GM13977 (cell line): ENCODE results near the gene MGLL.

ENCODE experiments used
- DNase-seq: peaks from one replicate; pipeline ENCODE4 v3.0.0; 2012; ENCODE audit warnings: low spot score
- in situ Hi-C: fragments of 300-500 bp; cut with MboI; formaldehyde crosslinking; loops from one replicate; pipeline ENCODE4 v1.12.0; 2022; ENCODE audit warnings: low sequenced_read_pairs, low pct_unique_long_range_greater_than_20kb, mixed read lengths, inconsistent platforms; ENCODE audit not compliant: unreplicated experiment
- TF ChIP-seq, protein P1 (sequence below): IDR thresholded peaks from 2 replicates; pipeline ENCODE4 v1.5.1; 2012; ENCODE audit warnings: mild to moderate bottlenecking, control low read depth; ENCODE audit not compliant: insufficient read depth; ENCODE audit errors: extremely low read depth, missing control alignments

Gene MGLL

GRCh38 chr3:127817406-127817841 is 4.9 kb downstream of the MGLL start:
- TF ChIP-seq, protein P1, sequence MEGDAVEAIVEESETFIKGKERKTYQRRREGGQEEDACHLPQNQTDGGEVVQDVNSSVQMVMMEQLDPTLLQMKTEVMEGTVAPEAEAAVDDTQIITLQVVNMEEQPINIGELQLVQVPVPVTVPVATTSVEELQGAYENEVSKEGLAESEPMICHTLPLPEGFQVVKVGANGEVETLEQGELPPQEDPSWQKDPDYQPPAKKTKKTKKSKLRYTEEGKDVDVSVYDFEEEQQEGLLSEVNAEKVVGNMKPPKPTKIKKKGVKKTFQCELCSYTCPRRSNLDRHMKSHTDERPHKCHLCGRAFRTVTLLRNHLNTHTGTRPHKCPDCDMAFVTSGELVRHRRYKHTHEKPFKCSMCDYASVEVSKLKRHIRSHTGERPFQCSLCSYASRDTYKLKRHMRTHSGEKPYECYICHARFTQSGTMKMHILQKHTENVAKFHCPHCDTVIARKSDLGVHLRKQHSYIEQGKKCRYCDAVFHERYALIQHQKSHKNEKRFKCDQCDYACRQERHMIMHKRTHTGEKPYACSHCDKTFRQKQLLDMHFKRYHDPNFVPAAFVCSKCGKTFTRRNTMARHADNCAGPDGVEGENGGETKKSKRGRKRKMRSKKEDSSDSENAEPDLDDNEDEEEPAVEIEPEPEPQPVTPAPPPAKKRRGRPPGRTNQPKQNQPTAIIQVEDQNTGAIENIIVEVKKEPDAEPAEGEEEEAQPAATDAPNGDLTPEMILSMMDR, result no peak
- in situ Hi-C loops, result no loop called here
- no peak for DNase-seq

DNA sequence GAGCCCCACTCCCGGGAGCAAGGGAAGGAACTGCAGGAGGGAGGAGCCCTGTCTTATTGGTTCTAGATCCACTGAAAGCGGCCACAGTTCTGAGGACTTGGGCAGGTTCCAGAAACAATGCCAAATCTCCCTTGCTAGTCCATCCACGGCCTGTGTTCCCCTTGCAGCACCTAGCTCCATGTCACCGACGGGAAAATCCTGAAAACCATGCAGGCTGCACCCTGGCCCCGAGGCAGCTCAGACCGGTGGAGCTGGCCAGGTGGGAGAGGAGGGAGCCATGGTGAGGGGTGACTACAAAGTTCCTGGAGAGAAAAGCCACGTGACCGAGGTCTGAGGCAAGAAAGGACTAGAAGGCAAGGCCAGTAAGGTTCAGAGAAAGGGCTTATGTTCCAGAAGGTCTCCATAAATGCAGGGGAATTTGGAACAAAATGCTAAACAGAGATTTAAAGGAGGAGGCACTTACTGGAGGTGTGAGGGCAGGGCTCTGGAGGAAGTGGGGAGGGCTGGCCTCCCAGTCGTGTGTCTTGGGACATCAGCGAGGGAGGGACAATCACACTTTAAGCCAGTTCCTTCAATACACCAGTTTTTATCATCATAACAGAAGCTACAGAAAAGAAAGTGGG is 5.4 kb downstream of the MGLL start:
- DNase-seq, result no peak
- TF ChIP-seq, protein P1, result no peak
- in situ Hi-C loops, result no loop called here

DNA sequence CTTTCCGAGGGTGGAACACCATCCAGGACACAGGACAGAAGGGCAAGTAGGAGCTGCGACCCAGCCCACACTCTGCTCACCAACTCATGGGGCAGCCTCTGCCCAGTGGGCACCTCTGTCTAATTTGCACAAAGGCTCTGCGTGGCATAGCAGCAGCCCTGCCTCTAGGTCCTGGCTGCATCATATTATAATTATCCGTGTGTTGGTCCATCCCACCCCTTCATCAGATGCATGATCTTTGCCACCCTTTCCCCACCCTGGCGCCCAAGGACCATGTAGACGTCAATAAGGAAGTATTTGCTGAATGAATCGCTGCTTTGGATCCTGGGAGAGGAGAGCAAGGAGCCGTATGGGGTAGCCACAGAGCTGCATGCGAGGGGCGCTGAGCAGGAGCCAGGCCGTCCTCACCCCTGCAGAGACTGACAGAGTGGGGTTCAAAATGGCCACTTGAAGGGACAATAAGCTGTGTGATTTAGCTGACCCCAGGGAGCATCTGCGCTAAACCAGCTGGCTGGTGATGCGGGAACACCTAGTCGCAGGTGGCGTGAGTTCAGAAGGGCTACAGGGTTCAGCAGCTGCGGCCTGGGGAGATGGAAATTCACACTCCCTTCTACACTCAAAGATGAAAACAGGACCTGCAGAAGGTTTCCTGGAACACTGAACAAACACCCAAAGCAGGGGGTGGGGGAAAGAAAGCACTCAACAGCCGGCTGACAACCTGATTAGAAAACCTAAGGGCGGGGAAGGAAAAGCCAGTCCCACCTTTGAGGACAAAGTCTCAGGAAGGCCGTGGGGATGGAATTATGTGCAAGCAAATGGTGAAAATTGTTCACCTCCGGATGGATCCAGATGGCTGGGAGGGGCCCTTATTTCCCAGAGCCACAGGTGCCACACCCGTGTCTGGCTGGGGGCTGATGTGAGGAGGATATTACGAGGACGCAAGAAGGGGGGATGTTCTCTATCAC is 6.4 kb downstream of the MGLL start:
- TF ChIP-seq, protein P1, result no peak
- in situ Hi-C loops, result no loop called here
- DNase-seq, result no peak

DNA sequence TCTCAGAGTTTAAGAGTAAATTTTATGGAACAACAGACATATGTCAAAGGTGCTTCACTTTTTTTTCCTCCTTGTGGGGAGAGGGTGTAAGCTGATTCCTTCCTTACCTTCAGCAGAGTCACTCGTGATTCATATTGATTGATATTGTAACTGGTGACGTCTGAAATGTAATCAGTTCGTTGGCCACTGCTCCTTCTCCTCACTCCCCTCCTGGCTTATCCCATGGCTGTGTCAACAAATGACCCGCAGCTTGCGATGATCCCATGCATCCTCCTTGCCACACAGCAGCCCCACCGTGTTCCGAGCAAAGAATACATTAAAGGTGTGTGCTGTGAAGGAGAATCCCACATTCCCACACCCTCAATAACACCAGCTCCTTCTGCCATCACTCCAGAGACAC is 7.3 kb downstream of the MGLL start:
- TF ChIP-seq, protein P1, result no peak
- DNase-seq, result no peak
- in situ Hi-C loops, result no loop called here

- in situ Hi-C loops, result no loop called here
- TF ChIP-seq, protein P1, result no peak
- DNase-seq, result no peak
These were observed 8.0 kb downstream of the MGLL start for GRCh38 chr3:127814325-127814781.

- DNase-seq, result no peak
- in situ Hi-C loops, result no loop called here
- TF ChIP-seq, protein P1, result no peak
These were observed 10.2 kb downstream of the MGLL start for GRCh38 chr3:127812151-127812550.
